Pancreas (tissue), 10 donors: ENCODE measurements around the gene AGPAT2. TPM values are rescaled to one million over a fixed set of nuclear protein-coding genes. Genes with fewer than 3 reads are reported as not detected.
A peak's percentile ranks its signal among the peaks of the same experiment; 100 is the strongest.

ENCODE experiments used
- ATAC-seq, 4 donors: fragments of 200-7000 bp; cut with Tn5 transposase; one replicate each; pipeline versions ENCODE4 v1.8.0 to v1.9.1; 2020; ENCODE audit warnings: mild to moderate bottlenecking in 4 of 4, moderate library complexity in 4 of 4
- DNase-seq, 6 donors: peaks; one replicate each; pipeline ENCODE4 v3.0.0-alpha.2; 2020
- FAIRE-seq: peaks from 2 replicates; lab custom pipeline; 2012; peaks lifted over from hg19 to GRCh38; lab: Jason Lieb, UNC
- H3K27ac ChIP-seq, 4 donors: fragments of 200-600 bp; sonication (generic); 1 replicate in 3 of 4; 2 replicates in 1 of 4; pipeline versions ENCODE4 v1.5.0 to v1.8.0; 2020
- H3K27me3 ChIP-seq, 4 donors: fragments of 200-600 bp; one replicate each; pipeline ENCODE4 v1.8.0; 2021
- H3K36me3 ChIP-seq, 3 donors: fragments of 200-600 bp; sonication (generic) in 1 of 3; one replicate each; pipeline versions ENCODE4 v1.5.0 to v1.8.0; 2020 to 2021
- H3K4me1 ChIP-seq, 3 donors: fragments of 200-600 bp; one replicate each; pipeline ENCODE4 v1.8.0; 2021
- H3K4me3 ChIP-seq, 4 donors: fragments of 200-600 bp; sonication (generic) in 2 of 4; one replicate each; pipeline versions ENCODE4 v1.5.0 to v1.8.0; 2020 to 2021
- H3K9me3 ChIP-seq, 4 donors: fragments of 200-600 bp; one replicate each; pipeline ENCODE4 v1.8.0; 2021
- WGBS, 2 donors: extraction: QIAGEN DNeasy Blood & Tissue Kit; methylation state at CpG; one replicate each; pipeline ENCODE4 v1.1.7; 2013; 5-methylcytosine and 5-hydroxymethylcytosine counted together
- intact Hi-C, 3 donors: fragments of 100-400 bp; cut with DNase I; formaldehyde crosslinking; loops; one replicate each; pipeline versions ENCODE4 v1.11.1 to v1.14.2; 2022
- polyA plus RNA-seq, 2 donors: library from polyadenylated mRNA; stranded (reverse); fragments of 200-250 nt; gene quantifications; one replicate each; pipeline ENCODE4 v1.2.3, GENCODE V29; 2013
- total RNA-seq, 6 donors: library from RNA; stranded (reverse); fragmentation: NEBNext Ultra II Directional in 4 of 6; extraction: Animal tissue kit (Norgen Biotek cat#: 25700) in 4 of 6; gene quantifications; one replicate each; pipeline versions ENCODE4 v1.2.1 to v1.2.4, GENCODE V29; 2021 to 2023
- TF ChIP-seq, protein P1 (sequence below), 4 donors: fragments of 200-600 bp; sonication (generic) in 3 of 4; IDR thresholded peaks; one replicate each; pipeline versions ENCODE4 v1.5.0 to v1.8.0; 2021; ENCODE audit warnings: antibody characterized with exemption in 4 of 4
- donor health status: healthy with polysubstance abuse.
- donor health status: DM: no; HTN: no; CAD: no; lungs with moderate emphysema.
- donor health status: DM: no; HTN: no; CAD: no.
- donor health status: control.
- donor health status: control.
- donor health status: Bipolar disorder and iron deficiency.
- donor health status: DM: yes; HTN: yes; CAD: no.
- donor health status: DM: no; HTN: no; CAD: no.
- donor health status: DM: no; HTN: no; CAD: no.
- donor health status: DM: yes; HTN: yes; CAD: no.

AGPAT2 gene
- total and polyA plus RNA-seq, 8 donors, result 57.0 to 158 (median 82.7) TPM

DNA sequence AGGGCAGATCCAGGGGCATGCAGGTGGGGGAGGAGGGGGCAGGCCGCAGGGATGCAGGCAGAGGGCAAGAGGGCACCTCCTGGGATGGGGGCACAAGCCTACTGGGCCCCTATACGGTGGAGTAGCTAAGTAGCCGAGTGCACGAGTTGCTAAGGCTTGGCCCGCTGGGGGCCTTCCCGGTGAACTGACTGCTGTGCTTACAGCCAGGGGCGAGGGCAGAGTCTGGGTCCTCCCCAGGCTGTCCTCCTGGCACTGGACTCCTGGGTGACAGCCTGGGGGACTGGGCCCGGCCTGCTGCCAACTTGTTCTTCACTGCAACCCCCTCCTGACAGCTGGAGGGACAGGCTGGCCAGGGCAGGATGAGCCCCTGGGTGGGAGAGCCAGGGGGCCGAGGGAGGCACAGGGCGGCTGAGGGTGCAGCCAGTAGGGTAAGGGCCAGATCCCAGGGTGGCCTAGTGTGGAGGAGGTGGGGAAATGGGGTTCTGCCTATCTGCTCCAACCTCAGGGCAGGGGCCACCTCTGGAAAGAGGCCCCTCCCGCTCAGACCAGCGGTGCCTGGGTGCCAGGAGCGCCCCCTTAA lies 26.2 kb downstream of the AGPAT2 start:
- peak in 4 of 6 donors; percentile 2 to 64 (median 39) for DNase-seq
- no peak for ATAC-seq
- 77 to 80% methylated on average over 12 to 13 of the region's 13 CpGs for WGBS, 2 donors
- Histone ChIP-seq H3K27ac (no peak overlapping the region), H3K27me3 (peaks cover 0 to 4% (median 0%) of the 10 kb centered on the region in 4 donors), H3K9me3 (no peaks in the 10 kb centered on the region), H3K36me3 (no peaks in the 10 kb centered on the region), H3K4me3 (no peak overlapping the region), H3K4me1 (no peaks in the 10 kb centered on the region)
- TF ChIP-seq, protein P1, sequence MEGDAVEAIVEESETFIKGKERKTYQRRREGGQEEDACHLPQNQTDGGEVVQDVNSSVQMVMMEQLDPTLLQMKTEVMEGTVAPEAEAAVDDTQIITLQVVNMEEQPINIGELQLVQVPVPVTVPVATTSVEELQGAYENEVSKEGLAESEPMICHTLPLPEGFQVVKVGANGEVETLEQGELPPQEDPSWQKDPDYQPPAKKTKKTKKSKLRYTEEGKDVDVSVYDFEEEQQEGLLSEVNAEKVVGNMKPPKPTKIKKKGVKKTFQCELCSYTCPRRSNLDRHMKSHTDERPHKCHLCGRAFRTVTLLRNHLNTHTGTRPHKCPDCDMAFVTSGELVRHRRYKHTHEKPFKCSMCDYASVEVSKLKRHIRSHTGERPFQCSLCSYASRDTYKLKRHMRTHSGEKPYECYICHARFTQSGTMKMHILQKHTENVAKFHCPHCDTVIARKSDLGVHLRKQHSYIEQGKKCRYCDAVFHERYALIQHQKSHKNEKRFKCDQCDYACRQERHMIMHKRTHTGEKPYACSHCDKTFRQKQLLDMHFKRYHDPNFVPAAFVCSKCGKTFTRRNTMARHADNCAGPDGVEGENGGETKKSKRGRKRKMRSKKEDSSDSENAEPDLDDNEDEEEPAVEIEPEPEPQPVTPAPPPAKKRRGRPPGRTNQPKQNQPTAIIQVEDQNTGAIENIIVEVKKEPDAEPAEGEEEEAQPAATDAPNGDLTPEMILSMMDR (IDR thresholded peaks at IDR 0.05), result no peak
- intact Hi-C loops, result no loop called here
- FAIRE-seq, result no peak

DNA sequence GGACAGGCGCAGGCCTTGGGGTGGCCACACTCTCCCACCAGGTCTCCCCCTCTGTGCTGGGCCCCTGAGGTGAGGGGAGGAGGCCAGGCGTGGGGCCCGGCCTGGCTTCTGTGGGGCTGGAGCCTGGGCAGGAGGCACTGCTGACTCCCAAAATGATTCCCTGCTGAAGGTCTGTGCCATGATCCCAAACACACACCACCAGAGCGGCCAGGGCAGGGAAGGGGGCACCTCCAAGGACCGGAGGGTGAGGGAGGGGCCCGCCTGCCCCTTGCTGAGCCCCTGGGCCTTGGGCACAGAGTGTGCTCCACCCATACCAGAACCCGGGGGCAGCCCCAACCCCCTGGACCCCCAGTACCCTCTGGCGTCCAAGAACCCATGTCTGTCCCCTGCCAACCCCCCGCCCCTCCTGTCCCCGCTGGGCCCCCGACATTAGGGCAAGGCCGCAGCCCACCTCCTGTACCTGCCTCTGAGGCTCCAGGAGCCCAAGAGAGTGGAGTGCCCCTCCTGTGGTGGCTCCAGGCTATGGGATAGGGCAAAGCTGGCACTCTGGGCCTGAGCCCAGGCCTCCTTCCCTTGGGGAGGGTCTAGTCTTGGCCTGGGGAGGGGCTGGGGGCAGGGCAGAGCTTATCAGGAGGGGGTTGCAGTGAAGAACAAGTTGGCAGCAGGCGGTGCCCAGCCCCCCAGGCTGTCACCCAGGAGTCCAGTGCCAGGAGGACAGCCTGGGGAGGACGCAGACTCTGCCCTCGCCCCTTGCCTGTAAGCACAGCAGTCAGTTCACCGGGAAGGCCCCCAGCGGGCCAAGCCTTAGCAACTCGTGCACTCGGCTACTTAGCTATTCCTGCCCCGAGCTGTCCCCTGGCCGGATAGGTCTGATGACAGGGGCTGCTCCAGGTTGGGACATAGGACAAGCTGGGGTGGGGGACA lies 27.1 kb downstream of the AGPAT2 start:
- Histone ChIP-seq H3K9me3 (no peaks in the 10 kb centered on the region), H3K36me3 (no peaks in the 10 kb centered on the region), H3K4me3 (no peak overlapping the region), H3K27ac (peak overlapping the region in 1 of 4 donors; percentile 13), H3K27me3 (peaks cover 0 to 4% (median 0%) of the 10 kb centered on the region in 4 donors), H3K4me1 (no peaks in the 10 kb centered on the region)
- WGBS, 2 donors, result 72 to 82% methylated on average over 18 to 21 of the region's 21 CpGs
- FAIRE-seq (no peak), DNase-seq (peak in 3 of 6 donors; percentile 1 to 48 (median 33)), ATAC-seq (no peak)
- TF ChIP-seq, protein P1 (IDR thresholded peaks at IDR 0.05), result no peak
- intact Hi-C loops, result no loop called here

DNA sequence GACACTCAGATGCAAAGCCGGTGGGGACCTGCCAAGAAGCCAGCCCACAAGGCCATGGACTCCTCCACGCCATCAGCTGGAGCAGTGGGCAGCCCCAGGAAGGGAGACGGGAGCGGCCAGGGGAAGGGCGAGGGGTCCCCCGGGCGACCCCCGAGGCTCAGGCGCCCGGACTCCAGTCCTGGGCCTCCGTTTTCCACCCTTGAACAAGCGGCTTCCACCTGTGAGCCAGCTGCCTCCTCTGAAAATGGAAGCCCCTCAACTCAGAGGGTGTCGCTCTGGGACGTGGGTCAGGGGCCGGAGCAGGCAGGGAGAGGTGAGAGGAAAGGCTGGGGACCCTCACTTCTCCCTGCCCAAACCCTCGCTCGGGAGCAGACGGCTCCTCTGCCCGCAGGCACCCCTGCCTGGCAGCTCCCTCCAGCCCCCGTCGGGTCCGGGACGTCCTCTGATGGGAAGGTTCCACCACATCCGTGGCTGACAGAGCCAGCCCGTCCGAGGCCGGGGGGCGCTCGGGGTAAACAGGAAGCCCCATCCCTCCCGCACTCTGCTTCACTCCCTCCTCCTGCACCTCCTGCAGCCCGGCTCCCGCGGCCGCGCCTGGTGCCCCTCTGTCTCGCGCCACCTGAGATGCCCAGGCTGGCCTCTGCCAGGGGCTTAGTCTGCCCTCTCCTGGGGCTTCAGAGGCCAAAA lies 28.3 kb downstream of the AGPAT2 start:
- no peaks in the 10 kb centered on the region for H3K36me3 ChIP-seq
- H3K27ac ChIP-seq, result peak overlapping the region in 1 of 4 donors; percentile 13
- FAIRE-seq (no peak), ATAC-seq (no peak), DNase-seq (peak in 1 of 6 donors; percentile 60)
- no peak overlapping the region for H3K4me3 ChIP-seq
- WGBS, 2 donors, result 49 to 62% methylated on average over 19 to 37 of the region's 37 CpGs
- H3K27me3 ChIP-seq, result peaks cover 0 to 4% (median 0%) of the 10 kb centered on the region in 4 donors
- no peaks in the 10 kb centered on the region for H3K4me1 ChIP-seq
- intact Hi-C loops, result no loop called here
- TF ChIP-seq, protein P1 (IDR thresholded peaks at IDR 0.05), result no peak
- H3K9me3 ChIP-seq, result no peaks in the 10 kb centered on the region

DNA sequence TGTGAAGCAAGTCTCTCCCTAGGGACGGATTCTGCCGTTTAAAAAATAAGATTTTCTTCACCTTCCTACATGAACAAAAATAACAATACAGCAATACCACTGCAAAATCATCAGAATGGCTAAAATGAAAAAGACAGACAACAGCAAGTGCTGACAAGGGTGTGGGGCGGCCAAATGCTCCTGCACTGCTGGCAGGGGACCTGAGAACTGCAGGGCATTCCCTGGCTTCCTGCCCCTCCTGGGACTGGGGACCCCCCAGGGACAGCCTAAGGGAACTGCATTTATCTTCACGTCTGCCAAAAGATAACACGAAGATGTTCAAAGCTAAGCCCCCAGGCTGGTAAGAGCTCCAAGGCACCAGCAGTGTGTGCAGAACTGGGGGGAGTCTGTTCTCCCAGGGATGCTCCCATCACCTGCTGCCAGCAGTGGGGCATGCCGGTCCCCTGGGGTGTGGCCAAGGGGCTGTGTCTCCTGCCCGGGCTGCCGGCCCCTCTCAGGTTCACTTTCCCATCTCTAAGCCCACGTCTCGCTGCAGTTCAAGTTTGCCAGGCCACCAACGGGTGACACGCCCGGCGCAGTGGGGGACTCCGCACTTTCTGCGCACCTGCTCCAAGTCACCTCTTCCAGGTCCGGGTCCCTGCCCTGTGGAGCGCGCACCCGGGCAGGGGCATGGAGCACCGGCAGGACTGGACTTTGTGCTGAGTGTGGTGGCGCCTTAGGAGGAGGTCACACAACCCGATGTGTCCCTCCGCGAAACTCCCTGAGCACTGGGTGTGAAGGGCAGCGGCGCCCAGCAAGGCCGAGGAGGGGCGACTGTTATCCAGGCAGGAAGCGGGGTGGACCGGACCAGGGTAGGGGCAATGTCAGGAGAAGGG lies 29.0 kb downstream of the AGPAT2 start:
- Histone ChIP-seq H3K4me1 (no peaks in the 10 kb centered on the region), H3K27ac (no peak overlapping the region), H3K9me3 (no peaks in the 10 kb centered on the region), H3K27me3 (peaks cover 0 to 4% (median 0%) of the 10 kb centered on the region in 4 donors), H3K36me3 (no peaks in the 10 kb centered on the region), H3K4me3 (no peak overlapping the region)
- FAIRE-seq (no peak), ATAC-seq (no peak), DNase-seq (peak in 2 of 6 donors; percentile 11 to 55)
- intact Hi-C loops, result no loop called here
- TF ChIP-seq, protein P1 (IDR thresholded peaks at IDR 0.05), result no peak
- 49 to 59% methylated on average over 31 of the region's 31 CpGs for WGBS, 2 donors
